Colonic mucosa (tissue), 4 donors: Measurements from ENCODE around the gene GAK. TPM values are rescaled to one million over a fixed set of nuclear protein-coding genes. Genes with fewer than 3 reads are reported as not detected.
A peak's percentile ranks its signal among the peaks of the same experiment; 100 is the strongest.

Source experiments
- DNase-seq: peaks from one replicate; pipeline ENCODE4 v3.0.0-alpha.2; 2020
- H3K27ac ChIP-seq: fragments of 200-600 bp; one replicate; pipeline ENCODE4 v1.8.0; 2021
- H3K27me3 ChIP-seq: fragments of 200-600 bp; one replicate; pipeline ENCODE4 v1.8.0; 2021
- H3K36me3 ChIP-seq: fragments of 200-600 bp; one replicate; pipeline ENCODE4 v1.8.0; 2021
- H3K4me1 ChIP-seq: fragments of 200-600 bp; one replicate; pipeline ENCODE4 v1.8.0; 2021; ENCODE audit warnings: mild to moderate bottlenecking
- H3K4me3 ChIP-seq: fragments of 200-600 bp; one replicate; pipeline ENCODE4 v1.8.0; 2021
- H3K9ac ChIP-seq, 2 donors: one replicate each; pipeline ENCODE4 v1.7.0; 2013; ENCODE audit warnings: control low read depth in 2 of 2, low read depth in 2 of 2, low read length in 2 of 2
- H3K9me3 ChIP-seq: fragments of 200-600 bp; one replicate; pipeline ENCODE4 v1.8.0; 2021
- CTCF ChIP-seq: fragments of 200-600 bp; IDR thresholded peaks from one replicate; pipeline ENCODE4 v1.8.0; 2022; ENCODE audit warnings: antibody characterized with exemption, mild to moderate bottlenecking
- intact Hi-C: fragments of 100-400 bp; cut with DNase I; formaldehyde crosslinking; loops from one replicate; pipeline ENCODE4 v1.14.1; 2022
- total RNA-seq, 2 donors: library from RNA; stranded (reverse); fragmentation: NEBNext Ultra II Directional in 1 of 2; extraction: Animal tissue kit (Norgen Biotek cat#: 25700) in 1 of 2; gene quantifications; one replicate each; pipeline ENCODE4 v1.2.1, GENCODE V29; 2021
- donor health status: healthy.
- donor health status: DM: no; HTN: no; CAD: no.
- donor health status: DM: no; HTN: no; CAD: no.

Gene GAK
- total RNA-seq, 2 donors from 2014 or later, result 198 to 266 TPM

DNA sequence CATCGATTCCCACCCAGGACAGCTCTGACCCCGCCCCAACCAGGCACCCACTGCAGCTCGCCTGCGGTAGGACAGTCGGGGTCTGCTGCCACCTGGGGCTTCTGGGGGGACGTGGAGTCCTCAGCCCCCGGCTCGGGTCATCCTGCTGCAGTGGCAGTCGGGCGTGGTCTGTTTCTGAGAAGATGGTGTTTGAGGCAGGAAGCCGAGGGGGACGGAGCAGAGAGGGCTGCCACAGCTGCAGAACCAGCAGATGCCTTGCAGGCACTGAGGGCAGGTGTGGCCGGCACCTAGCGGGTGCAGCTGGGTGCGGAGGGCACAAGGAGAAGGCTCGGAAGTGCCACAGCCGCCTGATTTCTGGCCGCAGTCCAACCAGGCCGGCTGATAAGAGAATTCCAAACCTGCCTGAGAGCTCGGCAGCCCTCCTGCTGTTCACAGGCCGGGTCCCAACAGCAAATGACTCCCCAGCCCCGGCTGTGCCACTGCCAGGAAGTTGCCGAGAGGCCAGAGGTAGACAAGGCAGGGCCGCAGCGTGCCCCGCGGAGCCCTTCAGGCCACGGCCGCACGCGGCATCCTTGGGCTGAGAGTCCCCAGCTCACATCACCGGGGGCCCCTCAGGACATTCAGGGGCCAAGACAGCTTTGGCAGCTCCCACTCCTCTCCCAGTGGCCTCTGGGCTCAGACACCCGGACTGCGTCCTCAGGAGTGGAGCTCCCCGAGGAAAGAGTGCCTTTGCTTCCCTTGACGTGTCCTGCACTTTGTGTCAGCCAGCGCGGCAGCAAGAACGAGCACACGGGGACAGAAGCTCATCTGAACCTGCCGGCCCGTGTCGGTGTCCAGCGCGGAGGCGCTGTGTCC is 96.7 kb downstream of the GAK start:
- no peak overlapping the region for H3K27ac ChIP-seq
- intact Hi-C loops, result no loop called here
- no peak overlapping the region for H3K4me3 ChIP-seq
- no peaks in the 10 kb centered on the region for H3K27me3 ChIP-seq
- H3K9me3 ChIP-seq, result no peaks in the 10 kb centered on the region
- no peak for TF ChIP-seq CTCF
- DNase-seq, result peak; percentile 63
- no peak overlapping the region for H3K9ac ChIP-seq
- H3K4me1 ChIP-seq, result no peaks in the 10 kb centered on the region
- H3K36me3 ChIP-seq, result no peaks in the 10 kb centered on the region

DNA sequence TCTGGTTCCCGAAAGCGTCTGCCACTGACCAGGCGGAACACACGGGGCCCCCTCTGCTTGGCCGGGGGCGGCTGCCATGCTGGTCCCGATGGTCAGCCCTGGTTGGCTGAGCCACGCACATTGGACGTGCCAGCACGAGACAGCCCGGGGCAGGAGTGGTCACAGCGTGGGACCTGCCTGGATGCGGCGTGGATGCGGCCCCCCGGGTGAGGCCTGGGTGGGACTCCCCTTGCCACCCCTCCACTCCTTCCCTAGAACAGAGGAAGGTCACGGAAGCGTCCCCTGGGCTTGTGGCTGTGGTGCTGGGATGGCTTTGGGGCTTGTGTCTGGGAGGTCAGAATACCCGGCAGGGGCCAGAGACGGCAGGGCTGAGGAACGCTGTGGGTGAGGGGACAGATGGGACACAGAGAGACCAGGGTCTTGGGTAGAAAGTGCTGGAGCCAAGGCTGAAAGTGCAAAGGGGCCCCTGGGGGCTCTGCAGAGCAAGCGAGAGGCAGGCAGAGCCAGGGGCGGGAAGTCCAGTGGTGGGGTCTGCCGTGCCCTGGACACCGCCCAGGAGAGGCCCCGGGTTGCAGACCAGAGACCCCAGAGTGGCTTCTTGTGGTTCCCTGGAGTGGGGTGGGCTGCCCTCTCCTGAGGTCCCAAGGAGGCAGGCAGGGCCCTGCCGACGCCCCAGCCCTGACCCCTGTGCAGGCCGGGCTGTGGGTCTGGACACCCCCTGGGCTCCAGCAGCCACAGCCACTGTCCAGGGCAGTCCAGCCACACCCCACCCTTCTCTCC is 97.6 kb downstream of the GAK start:
- TF ChIP-seq CTCF, result no peak
- intact Hi-C loops, result no loop called here
- H3K27ac ChIP-seq, result no peak overlapping the region
- H3K9ac ChIP-seq, result no peak overlapping the region
- no peaks in the 10 kb centered on the region for H3K9me3 ChIP-seq
- H3K4me3 ChIP-seq, result no peak overlapping the region
- no peaks in the 10 kb centered on the region for H3K27me3 ChIP-seq
- H3K36me3 ChIP-seq, result no peaks in the 10 kb centered on the region
- no peak for DNase-seq
- H3K4me1 ChIP-seq, result no peaks in the 10 kb centered on the region

DNA sequence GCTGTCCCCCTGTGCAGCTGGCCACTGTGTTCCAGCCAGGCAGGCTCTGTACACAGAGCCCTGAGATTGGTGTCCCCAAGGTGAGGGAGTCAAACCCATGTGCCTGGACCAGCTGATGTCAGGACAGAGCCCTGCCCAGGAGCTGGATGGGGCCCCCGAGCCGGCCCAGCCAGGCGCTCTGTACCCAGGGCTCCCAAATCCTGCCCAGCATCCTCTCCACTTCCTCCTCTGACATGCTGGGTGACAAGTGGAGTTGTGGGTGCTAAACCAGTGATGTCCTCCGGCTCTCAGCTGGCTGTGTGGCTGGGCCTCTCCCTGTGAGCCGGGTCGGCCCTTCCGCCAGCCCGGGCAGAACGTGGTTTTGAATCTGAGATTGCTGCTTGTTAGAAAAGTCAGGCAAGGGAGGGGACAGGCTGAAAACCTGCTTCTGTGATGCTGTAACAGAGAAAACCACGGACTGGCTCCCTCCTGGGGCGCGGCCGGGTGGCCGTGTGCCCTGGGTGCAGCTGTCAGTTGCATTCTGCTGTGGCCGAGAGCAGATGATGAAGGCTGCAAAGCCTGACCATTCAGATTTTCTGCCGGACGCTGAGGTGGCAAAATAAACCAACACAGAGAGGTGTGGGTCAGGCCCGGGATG is 98.3 kb downstream of the GAK start:
- TF ChIP-seq CTCF, result no peak
- H3K27me3 ChIP-seq, result no peaks in the 10 kb centered on the region
- intact Hi-C loops, result no loop called here
- no peak for DNase-seq
- H3K4me3 ChIP-seq, result no peak overlapping the region
- H3K9me3 ChIP-seq, result no peaks in the 10 kb centered on the region
- no peaks in the 10 kb centered on the region for H3K36me3 ChIP-seq
- no peak overlapping the region for H3K27ac ChIP-seq
- H3K4me1 ChIP-seq, result no peaks in the 10 kb centered on the region
- no peak overlapping the region for H3K9ac ChIP-seq

GRCh38 chr4:833156-833555 is 99.0 kb downstream of the GAK start:
- no peaks in the 10 kb centered on the region for H3K4me1 ChIP-seq
- peaks cover 3% of the 10 kb centered on the region for H3K27me3 ChIP-seq
- H3K36me3 ChIP-seq, result no peaks in the 10 kb centered on the region
- no peak overlapping the region for H3K4me3 ChIP-seq
- no peak overlapping the region for H3K27ac ChIP-seq
- TF ChIP-seq CTCF, result no peak
- intact Hi-C loops, result no loop called here
- no peaks in the 10 kb centered on the region for H3K9me3 ChIP-seq
- no peak for DNase-seq
- H3K9ac ChIP-seq, result no peak overlapping the region

DNA sequence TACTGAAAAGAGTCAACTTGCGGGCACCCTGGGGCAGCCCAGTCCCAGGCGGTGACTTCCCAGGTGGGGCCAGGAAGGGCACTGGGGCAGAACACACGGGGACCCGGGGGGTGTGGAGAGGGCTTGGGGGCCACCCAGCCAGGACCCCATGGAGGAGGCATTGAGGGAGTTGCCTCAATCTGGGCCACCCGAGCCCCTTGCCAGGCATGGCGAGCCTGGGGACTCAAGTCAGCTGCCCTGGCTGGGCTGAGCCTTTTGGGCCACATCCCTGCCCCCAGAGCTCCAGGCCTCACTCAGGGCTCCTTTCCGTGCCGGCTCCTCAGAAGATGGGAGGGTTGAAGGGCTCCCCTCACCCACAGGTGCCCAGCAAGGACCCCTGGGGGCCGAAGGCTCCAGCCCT is 99.6 kb downstream of the GAK start:
- intact Hi-C loops, result no loop called here
- H3K36me3 ChIP-seq, result no peaks in the 10 kb centered on the region
- H3K9ac ChIP-seq, result no peak overlapping the region
- no peak for TF ChIP-seq CTCF
- no peak overlapping the region for H3K4me3 ChIP-seq
- H3K27ac ChIP-seq, result no peak overlapping the region
- no peaks in the 10 kb centered on the region for H3K4me1 ChIP-seq
- H3K9me3 ChIP-seq, result no peaks in the 10 kb centered on the region
- DNase-seq, result no peak
- H3K27me3 ChIP-seq, result peaks cover 10% of the 10 kb centered on the region
